ENCODE results near the gene ENPP6.
A peak's percentile ranks its signal among the peaks of the same experiment; 100 is the strongest.

The ENPP6 gene

DNA sequence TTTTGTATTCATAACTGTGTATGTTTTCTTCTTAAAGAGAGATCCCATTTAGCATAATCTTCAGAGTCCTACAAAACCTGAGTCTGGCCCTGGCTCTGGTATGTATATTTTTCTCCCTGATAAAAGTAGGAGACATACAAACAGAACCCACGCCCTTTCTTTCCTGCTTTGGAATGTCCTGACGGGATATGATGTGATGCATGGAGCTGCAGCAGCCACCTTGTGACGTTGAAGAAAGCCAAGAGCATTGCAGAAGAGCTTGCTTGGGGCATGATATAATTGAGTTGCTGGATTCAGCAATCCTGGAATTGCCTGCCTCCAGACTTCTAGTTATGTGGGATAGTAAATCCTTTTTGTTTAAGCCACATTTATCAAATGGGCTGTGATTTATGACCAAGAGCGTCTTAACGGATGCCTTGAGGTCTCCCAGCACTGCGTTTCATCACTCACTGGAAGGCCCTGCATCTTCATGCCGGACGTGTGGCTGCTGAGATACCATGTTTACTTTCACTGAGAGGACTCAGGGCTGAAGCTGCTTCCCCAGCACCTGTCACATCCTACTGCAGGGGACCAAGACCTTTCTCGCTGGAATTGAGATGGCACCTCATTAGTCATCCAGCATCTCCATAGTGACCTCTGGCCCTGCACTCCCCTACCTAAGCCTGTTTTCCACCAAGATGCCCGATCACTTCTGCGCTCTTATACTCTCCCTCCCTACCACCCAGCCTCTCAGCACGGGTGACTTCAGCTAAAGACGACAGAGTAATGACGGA is 107.0 kb downstream of the ENPP6 start:
- no peak for DNase-seq

DNA sequence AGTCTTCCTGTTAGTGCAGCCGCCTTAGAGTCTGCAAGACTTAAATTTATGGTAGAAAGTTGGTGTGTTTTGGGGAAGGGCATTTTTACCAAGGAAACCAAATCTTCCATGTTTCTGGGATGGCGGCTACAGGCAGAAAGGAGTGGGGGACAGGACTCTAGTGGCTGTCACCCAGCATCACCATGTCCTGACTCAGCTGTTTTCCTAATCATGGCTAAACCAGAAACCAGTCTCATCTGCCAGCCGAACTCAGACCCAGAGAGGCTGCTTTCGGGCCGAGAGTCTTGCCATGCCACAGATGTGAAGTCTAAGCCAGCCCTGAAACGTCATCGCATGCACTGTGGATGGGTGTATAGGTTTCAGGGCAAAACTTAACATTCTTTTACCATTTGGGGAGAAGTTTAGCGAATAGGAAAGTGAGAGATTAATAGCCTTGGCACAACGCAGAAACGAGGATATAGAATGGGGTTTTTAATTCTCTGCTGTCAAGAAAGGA is 109.6 kb downstream of the ENPP6 start:
- DNase-seq, result no peak

DNA sequence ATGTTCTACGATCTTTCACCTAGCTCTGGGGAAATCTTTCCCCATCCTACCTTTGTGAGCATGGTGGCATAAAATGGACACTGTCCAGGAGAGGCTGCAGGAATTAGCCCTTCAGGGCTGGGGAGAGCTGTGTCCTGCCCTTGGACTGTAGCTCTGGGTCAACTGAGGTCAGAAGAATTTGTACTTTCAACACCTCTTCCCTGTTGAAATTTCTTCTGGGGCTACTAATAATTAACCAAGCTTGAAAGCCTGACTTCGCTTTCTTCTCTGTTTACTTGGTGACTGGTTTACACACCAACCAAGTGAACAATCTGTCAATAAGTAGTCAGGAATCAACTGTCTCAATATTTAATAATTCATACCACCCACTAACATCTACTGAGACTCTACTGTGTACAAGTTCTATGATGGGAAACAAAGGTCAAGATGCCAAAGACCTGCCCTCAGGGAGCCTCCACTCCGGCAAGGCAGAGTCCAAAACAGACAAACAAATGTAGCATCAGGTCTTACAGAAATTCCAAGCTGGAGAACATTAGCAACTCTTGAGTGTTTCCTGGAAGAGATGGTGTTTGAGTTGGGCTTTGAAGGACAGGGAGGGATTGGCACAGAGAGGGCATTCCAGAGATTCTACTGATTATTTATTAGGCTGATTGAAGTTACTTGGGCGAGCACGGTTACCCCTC is 113.1 kb downstream of the ENPP6 start:
- DNase-seq, result no peak

DNA sequence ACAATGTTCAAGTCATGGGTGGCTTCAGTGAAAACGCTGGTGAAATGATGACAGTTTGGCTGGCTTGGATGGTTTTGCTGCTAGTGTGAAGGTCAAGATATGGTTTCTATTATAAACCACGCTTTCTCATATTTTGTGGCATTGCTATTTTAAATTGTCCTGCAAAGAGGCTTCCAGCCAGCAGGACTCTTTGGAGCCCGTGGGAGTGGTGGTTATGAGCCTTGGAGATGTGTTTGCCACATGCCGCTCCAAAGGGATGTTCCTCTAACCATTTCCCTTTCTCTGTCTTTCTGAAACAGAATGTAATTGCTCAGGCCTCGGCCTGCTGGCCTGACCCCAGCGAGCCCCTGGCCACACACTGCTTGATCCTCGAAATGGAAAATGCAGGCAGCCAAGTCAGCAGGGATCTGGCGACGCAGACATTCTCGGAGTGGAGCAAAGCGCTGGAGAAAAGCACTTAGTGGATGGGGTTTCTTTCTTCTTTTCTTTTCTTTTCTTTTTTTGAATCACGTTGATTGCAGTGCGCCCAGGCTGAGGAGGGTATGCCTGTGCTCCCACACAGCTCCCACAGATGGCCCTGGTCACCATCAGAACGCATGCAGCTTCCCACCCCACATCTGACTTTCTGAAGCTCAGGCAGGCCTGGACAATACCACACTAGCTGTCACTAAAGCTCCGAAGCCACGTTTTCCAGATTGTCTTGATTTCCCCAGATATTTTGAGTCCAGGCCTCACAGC is 114.0 kb downstream of the ENPP6 start:
- DNase-seq, result no peak

DNA sequence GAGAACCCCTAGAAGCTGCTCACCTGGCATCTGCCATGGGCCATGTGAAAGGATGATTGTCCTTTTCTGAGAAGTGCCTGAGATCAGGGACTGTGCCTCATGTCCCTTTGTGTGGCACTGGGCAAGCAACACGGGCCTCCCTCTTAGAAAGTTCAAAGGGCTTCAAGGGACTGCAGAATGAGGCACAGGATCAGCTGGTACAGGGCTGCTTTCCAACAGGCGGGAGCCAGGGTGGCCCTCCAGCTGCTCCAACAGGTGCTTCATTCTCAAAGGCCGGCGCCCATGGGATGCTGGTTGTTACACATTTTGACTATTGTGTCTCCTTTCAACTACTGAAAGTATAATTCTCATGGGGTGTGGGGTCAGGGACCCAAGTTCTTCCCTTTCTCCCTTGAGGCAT is 114.7 kb downstream of the ENPP6 start:
- DNase-seq, result no peak

DNA sequence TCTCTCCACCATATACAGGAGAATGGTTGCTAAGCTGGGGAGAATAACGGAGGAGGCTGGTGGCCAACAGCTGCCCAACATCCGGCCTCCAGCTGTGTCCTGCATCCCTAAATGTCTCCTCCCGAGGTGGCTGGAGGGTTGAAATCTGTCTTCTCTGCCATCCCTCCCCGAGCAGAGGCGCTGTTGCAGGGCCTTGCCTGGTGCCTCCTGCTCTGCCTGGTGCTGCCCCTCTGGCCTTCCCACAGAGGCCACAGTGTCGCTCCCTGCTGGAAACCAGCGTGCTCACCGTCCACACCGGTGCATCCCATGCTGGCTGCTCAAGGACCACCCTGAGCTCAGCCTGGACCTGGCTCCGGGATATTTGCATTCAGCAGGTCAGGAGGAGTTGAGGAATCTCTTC is 115.2 kb downstream of the ENPP6 start:
- no peak for DNase-seq

DNA sequence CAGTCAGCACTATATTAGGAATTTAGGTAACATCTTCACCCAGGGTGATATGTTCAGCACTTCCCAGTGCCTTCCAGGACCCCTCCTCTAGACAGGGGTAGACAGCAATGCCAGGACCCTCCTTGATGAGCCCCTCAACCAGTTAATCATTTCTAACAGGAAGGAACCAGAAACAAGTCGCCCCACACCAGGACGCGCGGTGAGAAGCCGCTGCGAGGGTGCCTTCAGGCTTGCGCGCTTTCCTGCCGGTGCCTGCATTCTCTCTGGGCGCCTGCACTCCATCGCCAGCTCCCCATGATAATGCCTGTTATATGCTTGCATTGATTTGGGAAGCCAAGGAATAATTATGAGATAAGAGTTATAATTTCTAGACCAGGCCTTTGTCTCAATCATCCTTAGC is 116.0 kb downstream of the ENPP6 start:
- no peak for DNase-seq

DNA sequence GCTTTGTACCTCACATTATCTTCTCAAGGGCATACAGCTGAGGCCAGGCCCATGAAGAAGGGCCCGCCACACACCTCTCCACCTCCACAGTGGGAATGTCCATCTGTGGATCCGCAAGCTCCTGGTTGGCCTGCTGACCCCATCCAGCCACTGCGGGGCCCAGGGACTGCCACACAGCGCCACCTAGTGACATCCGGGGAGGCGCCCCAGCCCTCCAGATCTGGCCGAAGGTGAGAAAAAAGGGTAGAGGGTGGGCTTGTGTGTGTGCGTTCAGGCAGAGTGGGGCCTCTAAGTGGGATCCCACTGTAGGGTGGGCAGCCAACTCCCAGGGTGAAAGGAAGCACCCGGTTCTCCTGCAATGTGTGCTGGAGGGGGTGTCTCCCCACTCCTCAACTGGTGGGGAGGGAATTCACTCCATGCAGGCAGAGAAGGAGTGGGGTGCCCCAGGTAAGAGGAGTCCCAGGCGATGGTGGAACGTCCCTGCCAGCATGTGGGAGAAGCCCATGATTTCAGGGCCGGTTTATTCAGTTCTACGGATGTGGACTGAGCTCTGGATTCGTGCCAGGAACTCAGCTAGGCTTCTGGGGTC is 117.3 kb downstream of the ENPP6 start:
- DNase-seq, result peak in 26 of 58 donors; percentile 2 to 57 (median 26)

DNA sequence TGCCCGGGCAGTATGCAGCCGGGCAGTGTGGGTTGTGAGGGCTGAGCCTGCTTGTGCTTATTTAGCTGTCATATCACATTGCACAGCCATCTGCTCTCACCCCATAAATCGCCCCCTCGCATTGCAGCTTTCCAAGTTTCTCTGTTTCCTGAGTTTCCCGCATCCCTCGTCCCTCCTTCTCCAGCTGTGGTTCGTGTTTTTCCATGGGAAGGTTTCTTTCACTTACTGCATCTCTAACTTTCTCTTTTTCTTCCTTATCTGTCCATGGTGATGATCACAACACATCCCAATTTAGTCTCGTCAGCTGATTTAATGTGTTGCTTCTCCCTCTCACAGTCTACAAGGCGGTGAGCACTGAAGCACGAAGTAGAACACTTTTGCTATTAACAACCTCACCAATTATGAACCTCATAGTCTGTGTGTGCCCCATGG is 118.1 kb downstream of the ENPP6 start:
- peak in 34 of 58 donors; percentile 5 to 82 (median 42) for DNase-seq

DNA sequence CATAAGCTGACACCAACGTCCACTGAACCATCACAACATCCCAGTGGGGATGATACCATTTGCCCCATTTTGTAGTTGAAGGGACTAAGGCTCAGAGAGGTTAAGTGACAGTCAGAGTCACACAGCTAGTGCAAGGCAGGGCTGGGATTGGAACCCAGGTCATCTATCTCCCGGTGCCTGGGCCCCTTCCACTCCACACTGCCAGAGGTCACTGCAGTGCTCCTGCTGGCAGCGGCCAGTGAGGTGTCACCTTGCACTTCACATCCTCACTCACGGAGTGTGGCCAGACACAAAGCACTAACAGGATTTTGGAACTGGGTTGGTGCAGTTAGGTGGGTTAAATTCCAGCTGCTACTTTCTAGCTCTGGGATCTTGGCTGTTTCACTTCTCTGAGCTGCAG is 118.7 kb downstream of the ENPP6 start:
- DNase-seq, result no peak

DNA sequence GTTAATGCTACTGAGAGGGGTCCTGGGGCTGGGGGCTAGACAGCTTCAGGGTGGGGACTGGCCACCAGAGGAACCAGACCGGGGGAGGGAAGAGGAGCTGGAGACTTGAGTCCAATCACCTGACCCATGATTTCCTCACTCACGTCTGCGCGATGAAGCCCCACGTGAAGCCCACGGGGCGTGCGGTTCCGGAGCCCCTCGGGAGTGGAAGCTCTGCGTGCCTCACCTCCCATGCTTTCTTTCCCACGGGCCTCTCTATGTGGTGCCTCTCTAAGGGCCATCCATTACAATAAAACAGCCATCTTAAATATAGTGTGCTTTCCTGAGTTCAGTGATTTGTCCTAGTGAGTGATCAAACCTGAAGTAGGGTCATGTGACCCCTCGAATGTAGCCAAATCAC is 119.9 kb downstream of the ENPP6 start:
- no peak for DNase-seq

DNA sequence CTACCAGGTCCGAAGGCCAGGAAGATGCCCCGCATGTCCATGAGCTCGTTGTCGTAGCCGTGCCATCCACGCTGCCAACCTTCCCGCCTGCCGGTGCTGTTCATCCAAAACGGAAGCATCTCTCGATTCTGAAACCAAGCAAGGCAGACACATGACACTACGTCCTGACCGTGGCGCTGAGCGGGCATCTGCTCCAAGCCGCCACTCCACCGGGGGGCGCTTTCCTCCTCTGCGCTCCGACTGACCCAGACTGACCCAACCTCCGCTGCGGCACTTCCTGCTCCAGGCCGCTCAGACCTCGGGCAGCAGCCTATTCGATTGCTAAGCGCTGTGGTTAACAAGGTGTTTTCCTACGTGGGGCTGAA is 120.5 kb downstream of the ENPP6 start:
- DNase-seq, result peak in 40 of 58 donors; percentile 3 to 61 (median 22)

DNA sequence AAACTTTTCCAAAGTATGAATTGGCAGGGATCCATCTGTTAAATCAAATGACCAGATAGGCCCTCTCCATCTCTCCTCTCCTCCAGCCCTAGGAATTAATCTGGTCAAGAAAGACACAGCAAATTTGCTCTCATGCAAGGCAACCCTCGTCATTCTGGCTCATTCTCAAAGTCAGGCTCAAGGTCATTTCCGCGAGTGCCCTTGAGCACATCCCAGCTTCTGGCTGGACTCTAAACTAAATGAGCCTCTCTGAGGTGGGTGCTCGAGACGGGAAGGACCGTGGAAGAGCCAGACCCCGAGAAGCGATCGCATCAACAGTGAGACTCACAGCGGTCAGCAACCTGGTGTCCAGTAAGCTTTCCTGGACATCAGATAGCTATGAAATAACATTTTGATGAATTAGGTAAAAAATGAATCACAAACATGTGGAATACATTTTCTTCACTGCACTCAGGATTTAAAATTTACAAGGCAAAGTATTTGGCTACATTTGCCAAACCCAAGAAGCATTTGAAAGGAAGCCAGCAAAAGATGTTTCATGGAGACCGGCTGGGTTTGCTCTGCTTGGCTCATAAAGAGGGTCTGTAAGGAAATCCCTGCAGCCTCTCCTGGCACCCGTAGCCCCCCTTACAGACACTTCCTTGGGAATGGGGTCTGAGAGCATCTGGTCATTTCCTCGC is 121.0 kb downstream of the ENPP6 start:
- DNase-seq, result no peak

DNA sequence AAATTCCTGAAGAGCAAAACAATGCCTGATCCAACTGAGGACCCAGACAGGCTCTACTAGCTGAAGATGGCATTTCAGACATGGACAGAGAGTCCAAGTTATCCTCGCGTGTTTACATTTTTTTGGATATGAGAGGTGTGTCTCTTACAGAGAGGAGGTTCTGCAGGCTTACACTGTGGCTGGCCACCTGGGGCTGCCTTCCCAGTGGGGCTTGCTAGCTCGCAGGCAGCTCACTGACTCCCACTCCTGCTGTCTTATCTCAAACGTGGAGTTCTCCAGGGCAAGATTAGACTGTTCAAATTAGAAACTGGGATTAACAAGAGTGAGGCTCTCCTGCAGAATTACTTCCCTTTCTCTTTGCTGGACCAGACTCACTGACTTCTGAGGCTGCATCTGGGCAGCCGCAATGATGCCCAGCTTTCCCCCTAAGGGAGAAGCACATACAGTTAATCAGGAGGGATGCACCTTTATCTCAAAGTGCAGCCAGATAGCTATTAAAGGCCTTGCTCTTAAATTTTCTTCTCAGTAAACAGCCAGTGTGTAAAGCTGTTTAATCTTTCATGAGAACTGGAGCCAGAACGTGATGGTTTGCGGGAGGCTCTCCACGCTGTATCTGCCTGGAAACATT is 123.0 kb downstream of the ENPP6 start:
- peak in 1 of 58 donors; percentile 15 for DNase-seq

DNA sequence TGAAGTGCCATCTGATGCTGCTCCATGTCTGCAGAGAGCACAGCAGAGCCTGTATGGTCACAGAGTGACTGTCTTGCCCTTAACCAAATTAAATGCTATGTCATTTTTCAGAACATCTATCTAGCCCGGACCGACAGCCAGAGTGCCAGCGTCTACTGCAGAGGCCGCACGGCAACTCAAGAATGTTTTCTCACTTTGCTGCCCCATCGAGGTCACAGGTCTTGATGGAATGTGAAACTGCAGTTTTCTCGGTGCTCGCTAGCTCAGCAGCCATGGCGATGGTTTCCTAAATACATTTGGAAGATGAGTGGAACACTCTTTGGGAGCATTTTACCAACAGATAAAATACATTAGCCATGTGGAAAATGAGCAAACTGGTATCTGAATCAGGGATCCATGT is 125.7 kb downstream of the ENPP6 start:
- DNase-seq, result no peak

DNA sequence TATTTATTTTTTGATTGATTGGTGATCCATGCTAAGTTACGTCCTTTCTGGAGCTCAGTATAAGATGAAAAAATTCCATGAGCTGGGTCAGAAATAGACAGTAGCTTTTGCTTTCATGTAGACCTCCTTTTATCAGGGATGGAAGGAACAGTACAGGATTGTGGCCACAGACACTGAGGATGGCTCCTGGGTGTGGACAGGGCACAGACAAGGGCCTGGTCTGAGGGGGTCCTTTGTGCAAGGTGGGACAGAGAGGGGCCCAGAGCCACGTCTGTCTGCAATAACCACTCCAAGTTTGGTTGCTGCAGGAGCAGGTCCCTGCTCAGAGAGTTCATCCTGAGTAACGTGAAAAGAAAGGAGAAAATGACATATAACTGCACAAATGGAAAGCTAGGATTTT is 127.1 kb downstream of the ENPP6 start:
- no peak for DNase-seq

DNA sequence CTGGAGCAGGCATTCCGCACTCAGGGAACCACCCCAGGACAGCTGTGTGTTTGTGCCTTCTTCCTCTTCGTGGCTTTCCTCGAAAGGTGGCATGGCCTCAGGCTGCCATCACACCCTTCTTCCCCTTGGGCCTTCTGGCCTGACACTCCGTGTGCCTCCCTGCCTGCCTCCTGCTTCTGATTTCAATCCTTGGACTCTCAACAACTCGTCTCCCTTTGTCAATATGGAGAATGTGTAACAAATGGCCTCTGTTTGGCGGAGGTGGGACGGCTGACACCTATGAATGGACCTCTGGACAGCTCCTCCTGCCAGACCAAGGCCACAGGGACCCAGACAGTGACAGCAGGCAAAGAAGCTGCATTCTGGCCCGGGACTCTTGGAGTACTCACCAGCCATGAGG is 137.0 kb downstream of the ENPP6 start:
- DNase-seq, result no peak

DNA sequence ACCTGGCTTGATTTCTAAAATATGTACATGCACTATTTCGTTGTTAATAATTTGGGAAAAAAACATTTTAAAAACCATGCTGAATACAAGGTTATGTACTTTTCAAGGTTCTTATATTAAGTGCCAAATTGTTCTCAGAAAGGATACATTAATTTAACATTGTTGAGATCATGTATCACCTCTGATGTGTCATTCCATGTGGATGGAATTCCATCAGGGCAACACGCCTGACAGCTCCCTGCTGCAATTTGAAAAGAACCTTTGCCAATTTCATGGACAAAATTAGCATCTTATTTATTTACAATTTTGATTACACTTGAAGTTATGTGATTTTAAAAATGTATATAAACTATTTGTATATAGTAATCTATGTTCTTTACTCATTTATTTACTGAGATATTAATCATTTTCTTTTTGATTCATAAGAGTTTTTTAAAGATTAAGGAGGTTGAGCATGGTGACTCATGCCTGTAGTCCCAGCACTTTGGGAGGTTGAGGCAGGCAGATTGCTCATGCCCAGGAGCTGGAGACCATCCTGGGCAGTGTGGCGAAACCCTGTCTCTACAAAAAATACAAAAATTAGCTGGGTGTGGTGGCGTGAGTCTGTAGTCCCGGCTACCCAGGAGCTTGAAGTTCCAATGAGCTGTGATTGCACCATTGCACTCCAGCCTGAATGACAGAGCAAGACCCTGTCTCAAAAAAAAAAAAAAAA is 142.8 kb downstream of the ENPP6 start:
- DNase-seq, result no peak

DNA sequence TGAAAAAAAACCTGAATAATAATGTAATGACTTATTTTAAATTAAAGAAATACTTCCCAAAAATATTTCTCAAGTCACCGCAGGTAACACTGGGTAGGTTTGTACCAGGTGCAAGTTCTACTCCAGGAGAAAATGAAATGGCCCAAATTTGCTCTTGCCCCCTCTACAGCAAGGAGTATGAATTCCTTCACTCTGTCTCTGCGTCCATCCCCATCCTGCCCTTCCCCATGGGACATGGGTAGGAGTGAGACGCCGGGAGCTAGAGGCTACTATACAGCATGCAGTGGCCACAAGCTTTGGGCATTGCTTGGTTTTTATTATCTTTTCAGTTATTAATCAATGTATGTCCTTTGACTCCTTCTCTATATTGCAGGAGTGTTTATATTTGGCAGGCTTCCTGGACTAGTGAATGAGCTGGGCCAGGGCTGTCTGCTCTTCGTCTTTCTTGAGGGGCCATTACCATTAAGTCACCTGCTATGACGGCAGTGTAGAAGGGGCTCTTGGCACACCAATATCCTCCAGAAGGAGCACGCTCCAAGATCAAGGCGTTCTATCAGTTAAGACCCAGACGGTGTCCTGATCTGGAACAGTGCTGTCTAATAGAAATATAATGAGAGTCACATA is 149.6 kb downstream of the ENPP6 start:
- no peak for DNase-seq

Measured in anterior cingulate cortex (tissue), 58 donors.